ENCODE data around the gene PHTF2.

Gene PHTF2

GRCh38 chr7:77822269-77822668, 23.7 kb downstream of the PHTF2 start:
- no peak for TF ChIP-seq CTCF (IDR thresholded peaks at IDR 0.05)
- Histone ChIP-seq H3K9me3 (peaks cover 11% of the 10 kb centered on the region), H3K36me3 (no peaks in the 10 kb centered on the region), H3K4me1 (ENCODE audit: control insufficient read depth in 1 of 2, insufficient read depth in 1 of 2, low read depth in 1 of 2, low read length in 1 of 2) (peaks cover 7 to 13% of the 10 kb centered on the region in 2 experiments), H3K27me3 (no peaks in the 10 kb centered on the region), H3K27ac (no peak overlapping the region), H3K4me3 (ENCODE audit: low read depth in 1 of 2, low read length in 1 of 2) (no peak overlapping the region)

- TF ChIP-seq CTCF (IDR thresholded peaks at IDR 0.05), result no peak
- Histone ChIP-seq H3K36me3 (no peaks in the 10 kb centered on the region), H3K9me3 (peaks cover 11% of the 10 kb centered on the region), H3K27ac (no peak overlapping the region), H3K27me3 (no peaks in the 10 kb centered on the region), H3K4me3 (ENCODE audit: low read depth in 1 of 2, low read length in 1 of 2) (no peak overlapping the region), H3K4me1 (ENCODE audit: control insufficient read depth in 1 of 2, insufficient read depth in 1 of 2, low read depth in 1 of 2, low read length in 1 of 2) (peaks cover 7 to 12% of the 10 kb centered on the region in 2 experiments)
Measured at GRCh38 chr7:77823787-77824186, 25.2 kb downstream of the PHTF2 start.

- H3K27me3 ChIP-seq, result no peaks in the 10 kb centered on the region
- H3K9me3 ChIP-seq, result peaks cover 11% of the 10 kb centered on the region
- H3K4me1 ChIP-seq (ENCODE audit: control insufficient read depth in 1 of 2, insufficient read depth in 1 of 2, low read depth in 1 of 2, low read length in 1 of 2), result peaks cover 0 to 7% of the 10 kb centered on the region in 2 experiments
- no peak overlapping the region for H3K4me3 ChIP-seq (ENCODE audit: low read depth in 1 of 2, low read length in 1 of 2)
- no peaks in the 10 kb centered on the region for H3K36me3 ChIP-seq
- H3K27ac ChIP-seq, result no peak overlapping the region
- no peak for TF ChIP-seq CTCF (IDR thresholded peaks at IDR 0.05)
Measured at GRCh38 chr7:77824636-77825035, 26.1 kb downstream of the PHTF2 start.

GRCh38 chr7:77825131-77825530, 26.6 kb downstream of the PHTF2 start:
- no peak overlapping the region for H3K27ac ChIP-seq

GRCh38 chr7:77826300-77826699, 27.7 kb downstream of the PHTF2 start:
- H3K4me1 ChIP-seq (ENCODE audit: control insufficient read depth in 1 of 2, insufficient read depth in 1 of 2, low read depth in 1 of 2, low read length in 1 of 2), result peaks cover 0 to 7% of the 10 kb centered on the region in 2 experiments
- H3K27ac ChIP-seq, result no peak overlapping the region
- H3K36me3 ChIP-seq, result no peaks in the 10 kb centered on the region
- H3K4me3 ChIP-seq (ENCODE audit: low read depth in 1 of 2, low read length in 1 of 2), result no peak overlapping the region
- peaks cover 7% of the 10 kb centered on the region for H3K9me3 ChIP-seq
- TF ChIP-seq CTCF (IDR thresholded peaks at IDR 0.05), result no peak
- H3K27me3 ChIP-seq, result no peaks in the 10 kb centered on the region

More at GRCh38 chr7:77825131-77825530, 26.6 kb downstream of the PHTF2 start:
- H3K27me3 ChIP-seq, result no peaks in the 10 kb centered on the region
- H3K4me3 ChIP-seq (ENCODE audit: low read depth in 1 of 2, low read length in 1 of 2), result no peak overlapping the region
- H3K4me1 ChIP-seq (ENCODE audit: control insufficient read depth in 1 of 2, insufficient read depth in 1 of 2, low read depth in 1 of 2, low read length in 1 of 2), result peaks cover 0 to 7% of the 10 kb centered on the region in 2 experiments
- no peaks in the 10 kb centered on the region for H3K36me3 ChIP-seq
- TF ChIP-seq CTCF (IDR thresholded peaks at IDR 0.05), result no peak
- H3K9me3 ChIP-seq, result peaks cover 11% of the 10 kb centered on the region

- Histone ChIP-seq H3K27me3 (no peaks in the 10 kb centered on the region), H3K27ac (no peak overlapping the region), H3K4me3 (ENCODE audit: low read depth in 1 of 2, low read length in 1 of 2) (no peak overlapping the region), H3K4me1 (ENCODE audit: control insufficient read depth in 1 of 2, insufficient read depth in 1 of 2, low read depth in 1 of 2, low read length in 1 of 2) (peaks cover 0 to 7% of the 10 kb centered on the region in 2 experiments), H3K36me3 (no peaks in the 10 kb centered on the region), H3K9me3 (no peaks in the 10 kb centered on the region)
- TF ChIP-seq CTCF (IDR thresholded peaks at IDR 0.05), result no peak
Measured at GRCh38 chr7:77827999-77828398, 29.4 kb downstream of the PHTF2 start.
